Measurements from ENCODE around the gene COL9A3. TPM values are rescaled to one million over a fixed set of nuclear protein-coding genes. Genes with fewer than 3 reads are reported as not detected.

The COL9A3 gene
- total RNA-seq, 1 donor = not detected

GRCh38 chr20:62776692-62777527 lies 39.9 kb upstream of the COL9A3 start:
- no peak overlapping the region for H2AFZ ChIP-seq (ENCODE audit: low read length)

GRCh38 chr20:62777528-62777830 lies 39.4 kb upstream of the COL9A3 start:
- H3K9me3 ChIP-seq (ENCODE audit: low read depth, low read length) = no peaks in the 10 kb centered on the region
- no peaks in the 10 kb centered on the region for H3K36me3 ChIP-seq (ENCODE audit: insufficient read depth, low read length)
- no peak overlapping the region for H3K27ac ChIP-seq (ENCODE audit: low read depth, low read length)
- no peaks in the 10 kb centered on the region for H3K79me2 ChIP-seq (ENCODE audit: insufficient read depth, low read length)
- no peaks in the 10 kb centered on the region for H4K20me1 ChIP-seq (ENCODE audit: insufficient read depth, low read length)
- H3K4me1 ChIP-seq (ENCODE audit: insufficient read depth, low read length) = no peaks in the 10 kb centered on the region
- no peak overlapping the region for H3K4me3 ChIP-seq (ENCODE audit: insufficient read depth, low read length)
- H3K27me3 ChIP-seq (ENCODE audit: insufficient read depth, low read length) = peaks cover 6% of the 10 kb centered on the region
- DNase-seq (ENCODE audit: insufficient read length, low spot score, missing footprints) = no peak
- H2AFZ ChIP-seq (ENCODE audit: low read length) = no peak overlapping the region
- no peak overlapping the region for H3K4me2 ChIP-seq (ENCODE audit: insufficient read depth, low read length)
- no peak for TF ChIP-seq CTCF (IDR thresholded peaks at IDR 0.05; ENCODE audit: extremely low read depth, low read depth, low read length)

More at GRCh38 chr20:62776692-62777527, 39.9 kb upstream of the COL9A3 start:
- Histone ChIP-seq H4K20me1 (ENCODE audit: insufficient read depth, low read length) (no peaks in the 10 kb centered on the region), H3K9me3 (ENCODE audit: low read depth, low read length) (no peaks in the 10 kb centered on the region), H3K4me3 (ENCODE audit: insufficient read depth, low read length) (no peak overlapping the region), H3K4me2 (ENCODE audit: insufficient read depth, low read length) (no peak overlapping the region), H3K27ac (ENCODE audit: low read depth, low read length) (no peak overlapping the region), H3K4me1 (ENCODE audit: insufficient read depth, low read length) (no peaks in the 10 kb centered on the region), H3K79me2 (ENCODE audit: insufficient read depth, low read length) (no peaks in the 10 kb centered on the region), H3K36me3 (ENCODE audit: insufficient read depth, low read length) (no peaks in the 10 kb centered on the region), H3K27me3 (ENCODE audit: insufficient read depth, low read length) (peaks cover 6% of the 10 kb centered on the region)
- DNase-seq (ENCODE audit: insufficient read length, low spot score, missing footprints) = no peak
- TF ChIP-seq CTCF (IDR thresholded peaks at IDR 0.05; ENCODE audit: extremely low read depth, low read depth, low read length) = no peak

GRCh38 chr20:62778058-62778457 lies 38.8 kb upstream of the COL9A3 start:
- Histone ChIP-seq H3K4me3 (ENCODE audit: insufficient read depth, low read length) (no peak overlapping the region), H3K9me3 (ENCODE audit: low read depth, low read length) (no peaks in the 10 kb centered on the region), H2AFZ (ENCODE audit: low read length) (no peak overlapping the region), H3K36me3 (ENCODE audit: insufficient read depth, low read length) (no peaks in the 10 kb centered on the region), H3K79me2 (ENCODE audit: insufficient read depth, low read length) (no peaks in the 10 kb centered on the region), H3K27ac (ENCODE audit: low read depth, low read length) (no peak overlapping the region), H4K20me1 (ENCODE audit: insufficient read depth, low read length) (no peaks in the 10 kb centered on the region), H3K4me1 (ENCODE audit: insufficient read depth, low read length) (no peaks in the 10 kb centered on the region), H3K27me3 (ENCODE audit: insufficient read depth, low read length) (peaks cover 6% of the 10 kb centered on the region), H3K4me2 (ENCODE audit: insufficient read depth, low read length) (no peak overlapping the region)
- TF ChIP-seq CTCF (IDR thresholded peaks at IDR 0.05; ENCODE audit: extremely low read depth, low read depth, low read length) = no peak
- DNase-seq (ENCODE audit: insufficient read length, low spot score, missing footprints) = no peak

- Histone ChIP-seq H3K36me3 (ENCODE audit: insufficient read depth, low read length) (no peaks in the 10 kb centered on the region), H3K9me3 (ENCODE audit: low read depth, low read length) (no peaks in the 10 kb centered on the region), H3K27ac (ENCODE audit: low read depth, low read length) (no peak overlapping the region), H2AFZ (ENCODE audit: low read length) (no peak overlapping the region), H3K4me3 (ENCODE audit: insufficient read depth, low read length) (no peak overlapping the region), H3K4me2 (ENCODE audit: insufficient read depth, low read length) (no peak overlapping the region), H3K4me1 (ENCODE audit: insufficient read depth, low read length) (no peaks in the 10 kb centered on the region), H3K79me2 (ENCODE audit: insufficient read depth, low read length) (no peaks in the 10 kb centered on the region), H3K27me3 (ENCODE audit: insufficient read depth, low read length) (peaks cover 3% of the 10 kb centered on the region), H4K20me1 (ENCODE audit: insufficient read depth, low read length) (no peaks in the 10 kb centered on the region)
- no peak for DNase-seq (ENCODE audit: insufficient read length, low spot score, missing footprints)
- no peak for TF ChIP-seq CTCF (IDR thresholded peaks at IDR 0.05; ENCODE audit: extremely low read depth, low read depth, low read length)
These were observed 38.0 kb upstream of the COL9A3 start for GRCh38 chr20:62778601-62779416.
